ENCODE results near the gene BAIAP3. TPM values are rescaled to one million over a fixed set of nuclear protein-coding genes. Genes with fewer than 3 reads are reported as not detected.

BAIAP3 gene
- total and polyA plus RNA-seq, 2 donors (not counting 3 experiments of a cell fraction or from before 2014, with no cell fraction given) = 0.36 to 0.66 TPM

DNA sequence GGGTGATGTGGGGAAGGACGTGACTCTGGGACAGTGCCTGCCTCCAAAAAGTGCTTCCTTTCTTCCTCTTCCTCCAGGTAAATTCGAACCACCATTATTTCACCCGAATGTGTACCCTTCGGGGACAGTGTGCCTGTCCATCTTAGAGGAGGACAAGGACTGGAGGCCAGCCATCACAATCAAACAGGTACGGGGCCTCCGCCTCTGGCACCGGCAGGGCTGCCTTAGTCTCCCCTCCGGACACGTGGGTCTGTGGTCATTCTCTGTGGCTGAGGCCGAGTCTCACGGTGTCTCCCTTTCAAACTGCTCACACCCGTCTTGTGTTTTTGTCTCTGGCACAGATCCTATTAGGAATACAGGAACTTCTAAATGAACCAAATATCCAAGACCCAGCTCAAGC lies 13.3 kb upstream of the BAIAP3 start:
- Histone ChIP-seq H3K79me2 (ENCODE audit: control insufficient read depth, insufficient read depth, low read length) (peaks cover 28% of the 10 kb centered on the region), H3K27ac (ENCODE audit: insufficient read depth, low read depth, low read length) (no peak overlapping the region), H3K9me1 (replicated peaks; ENCODE audit: control insufficient read depth, extremely low read depth, insufficient read depth, low read length) (no peaks in the 10 kb centered on the region), H4K20me1 (replicated peaks; ENCODE audit: control insufficient read depth, extremely low read depth, insufficient read depth, low read length) (no peaks in the 10 kb centered on the region), H3K27me3 (ENCODE audit: control insufficient read depth in 2 of 2, insufficient read depth in 2 of 2, low read length in 2 of 2) (no peaks in the 10 kb centered on the region), H3K4me1 (ENCODE audit: control insufficient read depth, extremely low read depth, insufficient read depth, low read length) (no peaks in the 10 kb centered on the region), H2AFZ (ENCODE audit: low read depth, low read length) (no peak overlapping the region), H3K9ac (replicated peaks; ENCODE audit: extremely low read depth, insufficient read depth, low read length) (no peak overlapping the region), H3K9me3 (replicated peaks; ENCODE audit: control insufficient read depth, insufficient read depth, low read length) (no peaks in the 10 kb centered on the region), H3K4me3 (replicated peaks in 1 of 3; ENCODE audit: insufficient read depth in 1 of 3, low read depth in 1 of 3, low read length in 3 of 3) (no peak overlapping the region), H3K4me2 (ENCODE audit: insufficient read depth, low read length) (no peak overlapping the region), H3K36me3 (ENCODE audit: control insufficient read depth in 2 of 2, extremely low read depth in 1 of 2, insufficient read depth in 2 of 2, low read length in 2 of 2) (peaks cover 20 to 72% of the 10 kb centered on the region in 2 experiments)
- TF ChIP-seq GATA2 (IDR thresholded peaks at IDR 0.05; ENCODE audit: insufficient read depth, insufficient read length, low read depth, low read length) (no peak), POLR2A (IDR thresholded peaks at IDR 0.05; ENCODE audit: low read depth, low read length) (no peak), MYC (IDR thresholded peaks at IDR 0.05; ENCODE audit: low read depth, low read length) (no peak)
- TF ChIP-seq, protein P1, sequence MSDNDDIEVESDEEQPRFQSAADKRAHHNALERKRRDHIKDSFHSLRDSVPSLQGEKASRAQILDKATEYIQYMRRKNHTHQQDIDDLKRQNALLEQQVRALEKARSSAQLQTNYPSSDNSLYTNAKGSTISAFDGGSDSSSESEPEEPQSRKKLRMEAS (IDR thresholded peaks at IDR 0.05; ENCODE audit: insufficient read depth, insufficient read length) = no peak
- intact Hi-C loops (cut with micrococcal nuclease) = no loop called here
- DNase-seq (ENCODE audit: low read depth, low spot score) (no peak), FAIRE-seq (no peak)
- POLR2A ChIA-PET = no interaction called here
- CTCF ChIA-PET = no interaction called here
- no TSS peak for BruUV-seq (replicated peaks)
- dilution Hi-C loops (cut with MboI; ENCODE audit: extremely low pct_ligation_motif_present, low sequenced_read_pairs) = no loop called here

DNA sequence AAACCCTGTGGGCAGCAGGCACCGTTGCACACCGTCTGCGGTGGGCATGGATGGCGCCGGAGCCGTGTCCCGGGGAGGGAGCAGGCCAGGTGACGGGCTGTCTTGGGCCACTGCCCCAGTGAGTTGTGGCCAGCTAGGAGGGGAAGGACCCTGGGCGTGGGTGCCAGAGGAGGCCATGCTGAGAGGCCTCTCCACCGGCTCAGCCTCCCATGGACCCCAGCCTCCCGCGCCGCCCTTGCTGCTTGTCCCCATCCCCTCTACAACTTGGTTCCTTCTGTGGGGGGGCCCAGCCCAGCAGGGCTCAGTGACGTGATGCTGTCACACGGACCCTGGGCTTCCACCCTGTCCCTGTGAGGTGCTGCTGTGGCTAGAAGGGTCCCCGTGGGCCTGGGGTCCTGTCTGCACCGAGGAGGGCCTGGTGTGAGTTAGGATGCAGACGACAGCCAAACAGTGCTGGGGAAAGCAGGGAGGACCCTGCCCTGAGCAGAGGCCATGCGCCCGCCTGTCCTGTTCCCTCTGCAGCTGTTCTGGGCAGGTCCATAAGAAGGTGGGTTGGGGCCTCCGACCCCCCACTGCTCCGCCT lies 12.7 kb upstream of the BAIAP3 start:
- no TSS peak for BruUV-seq (replicated peaks)

More for the DNA sequence above, 12.7 kb upstream of the BAIAP3 start:
- Histone ChIP-seq H3K9ac (replicated peaks; ENCODE audit: extremely low read depth, insufficient read depth, low read length) (no peak overlapping the region), H3K9me3 (replicated peaks; ENCODE audit: control insufficient read depth, insufficient read depth, low read length) (no peaks in the 10 kb centered on the region), H3K36me3 (ENCODE audit: control insufficient read depth in 2 of 2, extremely low read depth in 1 of 2, insufficient read depth in 2 of 2, low read length in 2 of 2) (peaks cover 20 to 68% of the 10 kb centered on the region in 2 experiments), H3K4me1 (ENCODE audit: control insufficient read depth, extremely low read depth, insufficient read depth, low read length) (no peaks in the 10 kb centered on the region), H2AFZ (ENCODE audit: low read depth, low read length) (no peak overlapping the region), H3K4me3 (replicated peaks in 1 of 3; ENCODE audit: insufficient read depth in 1 of 3, low read depth in 1 of 3, low read length in 3 of 3) (no peak overlapping the region), H3K27ac (ENCODE audit: insufficient read depth, low read depth, low read length) (no peak overlapping the region), H3K27me3 (ENCODE audit: control insufficient read depth in 2 of 2, insufficient read depth in 2 of 2, low read length in 2 of 2) (no peaks in the 10 kb centered on the region), H3K4me2 (ENCODE audit: insufficient read depth, low read length) (no peak overlapping the region), H3K79me2 (ENCODE audit: control insufficient read depth, insufficient read depth, low read length) (peaks cover 23% of the 10 kb centered on the region), H4K20me1 (replicated peaks; ENCODE audit: control insufficient read depth, extremely low read depth, insufficient read depth, low read length) (no peaks in the 10 kb centered on the region), H3K9me1 (replicated peaks; ENCODE audit: control insufficient read depth, extremely low read depth, insufficient read depth, low read length) (no peaks in the 10 kb centered on the region)
- DNase-seq (ENCODE audit: low read depth, low spot score) (no peak), FAIRE-seq (no peak)
- POLR2A ChIA-PET = no interaction called here
- dilution Hi-C loops (cut with MboI; ENCODE audit: extremely low pct_ligation_motif_present, low sequenced_read_pairs) = no loop called here
- CTCF ChIA-PET = no interaction called here
- intact Hi-C loops (cut with micrococcal nuclease) = no loop called here
- TF ChIP-seq FOS (IDR thresholded peaks at IDR 0.05; ENCODE audit: borderline replicate concordance, insufficient read depth, low read length) (no peak), POLR2A (IDR thresholded peaks at IDR 0.05; ENCODE audit: low read depth, low read length) (no peak), EZH2 (IDR thresholded peaks at IDR 0.05; ENCODE audit: borderline replicate concordance, low read depth, low read length, severe bottlenecking) (no peak), POLR2AphosphoS5 (IDR thresholded peaks at IDR 0.05; ENCODE audit: insufficient read depth, low read depth, low read length) (no peak), GATA2 (IDR thresholded peaks at IDR 0.05; ENCODE audit: insufficient read depth, insufficient read length, low read depth, low read length) (no peak), MYC (IDR thresholded peaks at IDR 0.05; ENCODE audit: low read depth, low read length) (no peak), JUN (IDR thresholded peaks at IDR 0.05; ENCODE audit: borderline replicate concordance, insufficient read depth, insufficient read length, low read depth) (no peak)
- TF ChIP-seq, protein P1 (IDR thresholded peaks at IDR 0.05; ENCODE audit: insufficient read depth, insufficient read length) = no peak
- TF ChIP-seq, protein P2, sequence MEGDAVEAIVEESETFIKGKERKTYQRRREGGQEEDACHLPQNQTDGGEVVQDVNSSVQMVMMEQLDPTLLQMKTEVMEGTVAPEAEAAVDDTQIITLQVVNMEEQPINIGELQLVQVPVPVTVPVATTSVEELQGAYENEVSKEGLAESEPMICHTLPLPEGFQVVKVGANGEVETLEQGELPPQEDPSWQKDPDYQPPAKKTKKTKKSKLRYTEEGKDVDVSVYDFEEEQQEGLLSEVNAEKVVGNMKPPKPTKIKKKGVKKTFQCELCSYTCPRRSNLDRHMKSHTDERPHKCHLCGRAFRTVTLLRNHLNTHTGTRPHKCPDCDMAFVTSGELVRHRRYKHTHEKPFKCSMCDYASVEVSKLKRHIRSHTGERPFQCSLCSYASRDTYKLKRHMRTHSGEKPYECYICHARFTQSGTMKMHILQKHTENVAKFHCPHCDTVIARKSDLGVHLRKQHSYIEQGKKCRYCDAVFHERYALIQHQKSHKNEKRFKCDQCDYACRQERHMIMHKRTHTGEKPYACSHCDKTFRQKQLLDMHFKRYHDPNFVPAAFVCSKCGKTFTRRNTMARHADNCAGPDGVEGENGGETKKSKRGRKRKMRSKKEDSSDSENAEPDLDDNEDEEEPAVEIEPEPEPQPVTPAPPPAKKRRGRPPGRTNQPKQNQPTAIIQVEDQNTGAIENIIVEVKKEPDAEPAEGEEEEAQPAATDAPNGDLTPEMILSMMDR (IDR thresholded peaks at IDR 0.05; ENCODE audit: extremely low read depth in 1 of 2, insufficient read depth in 1 of 2, low read depth in 1 of 2, low read length in 2 of 2) = no peak
